Peyer's patch (tissue), 4 donors: Measurements from ENCODE around the gene C9orf72. TPM values are rescaled to one million over a fixed set of nuclear protein-coding genes. Genes with fewer than 3 reads are reported as not detected.

Experiments
- DNase-seq, 3 donors: peaks; one replicate each; pipeline ENCODE4 v3.0.0-alpha.2; 2017 to 2019
- H3K27ac ChIP-seq, 4 donors: fragments of 200-600 bp; sonication (generic); one replicate each; pipeline ENCODE4 v1.5.1; 2016 to 2019
- H3K27me3 ChIP-seq, 2 donors: fragments of 200-600 bp; sonication (generic); one replicate each; pipeline ENCODE4 v1.5.1; 2019
- H3K36me3 ChIP-seq, 3 donors: fragments of 200-600 bp; sonication (generic); one replicate each; pipeline ENCODE4 v1.5.1; 2016 to 2019
- H3K4me1 ChIP-seq, 4 donors: fragments of 200-600 bp; sonication (generic); one replicate each; pipeline ENCODE4 v1.5.1; 2016 to 2019
- H3K4me3 ChIP-seq, 4 donors: fragments of 200-600 bp; sonication (generic); 1 replicate in 3 of 4; 2 replicates in 1 of 4; pipeline ENCODE4 v1.5.1; 2016 to 2019; ENCODE audit warnings: mild to moderate bottlenecking in 1 of 4
- H3K9me3 ChIP-seq, 4 donors: fragments of 200-600 bp; sonication (generic); one replicate each; pipeline ENCODE4 v1.5.1; 2016 to 2019; ENCODE audit warnings: mild to moderate bottlenecking in 1 of 4
- CTCF ChIP-seq, 6 experiments: fragments of 450-650 bp in 4 of 6; fragments of 200-600 bp in 2 of 6; sonication (generic) in 1 of 6; IDR thresholded peaks; one replicate each; pipeline ENCODE4 v1.5.1; 2017 to 2019; ENCODE audit warnings: antibody characterized with exemption in 6 of 6, mild to moderate bottlenecking in 3 of 6, moderate library complexity in 1 of 6
- POLR2A ChIP-seq, 2 donors: fragments of 450-650 bp; IDR thresholded peaks; one replicate each; pipeline ENCODE4 v1.5.1; 2017; ENCODE audit warnings: antibody characterized with exemption in 2 of 2, mild to moderate bottlenecking in 2 of 2, moderate library complexity in 2 of 2
- total RNA-seq, 4 donors: library from RNA; depleted of rRNA; stranded (reverse); fragments of >200 nt; gene quantifications; one replicate each; pipeline ENCODE4 v1.1.0, GENCODE V29; 2016

C9orf72 gene
- total RNA-seq, 4 donors from 2014 or later = 13.1 to 30.5 (median 15.1) TPM

GRCh38 chr9:27542508-27542907 is 30.8 kb downstream of the C9orf72 start:
- TF ChIP-seq POLR2A (IDR thresholded peaks at IDR 0.05) = no peak
- no peak for TF ChIP-seq CTCF (IDR thresholded peaks at IDR 0.05)
- Histone ChIP-seq H3K9me3 (no peaks in the 10 kb centered on the region), H3K27ac (no peak overlapping the region), H3K36me3 (no peaks in the 10 kb centered on the region), H3K4me1 (peaks cover 0 to 15% (median 0%) of the 10 kb centered on the region in 4 donors), H3K27me3 (no peaks in the 10 kb centered on the region), H3K4me3 (no peak overlapping the region)
- DNase-seq = no peak

- H3K9me3 ChIP-seq = no peaks in the 10 kb centered on the region
- H3K27ac ChIP-seq = no peak overlapping the region
- no peaks in the 10 kb centered on the region for H3K27me3 ChIP-seq
- H3K4me3 ChIP-seq = no peak overlapping the region
- peaks cover 0 to 15% (median 0%) of the 10 kb centered on the region in 4 donors for H3K4me1 ChIP-seq
- no peak for DNase-seq
- no peaks in the 10 kb centered on the region for H3K36me3 ChIP-seq
- TF ChIP-seq POLR2A (IDR thresholded peaks at IDR 0.05) = no peak
- TF ChIP-seq CTCF (IDR thresholded peaks at IDR 0.05) = no peak
These were observed 31.5 kb downstream of the C9orf72 start for GRCh38 chr9:27541740-27542139.

- H3K4me1 ChIP-seq = peaks cover 0 to 15% (median 0%) of the 10 kb centered on the region in 4 donors
- no peak overlapping the region for H3K4me3 ChIP-seq
- no peak for DNase-seq
- TF ChIP-seq POLR2A (IDR thresholded peaks at IDR 0.05) (no peak), CTCF (IDR thresholded peaks at IDR 0.05) (no peak)
- H3K9me3 ChIP-seq = no peaks in the 10 kb centered on the region
- H3K36me3 ChIP-seq = no peaks in the 10 kb centered on the region
- H3K27me3 ChIP-seq = no peaks in the 10 kb centered on the region
- H3K27ac ChIP-seq = peak overlapping the region in 2 of 4 donors; percentile 59 to 73
These were observed 32.8 kb downstream of the C9orf72 start for GRCh38 chr9:27540502-27540901.

- no peaks in the 10 kb centered on the region for H3K36me3 ChIP-seq
- peaks cover 0 to 15% (median 0%) of the 10 kb centered on the region in 4 donors for H3K4me1 ChIP-seq
- no peaks in the 10 kb centered on the region for H3K27me3 ChIP-seq
- peak in 1 of 3 donors; percentile 49 for DNase-seq
- peak overlapping the region; percentile 4 to 73 (median 62) for H3K27ac ChIP-seq
- no peaks in the 10 kb centered on the region for H3K9me3 ChIP-seq
- no peak overlapping the region for H3K4me3 ChIP-seq
- TF ChIP-seq POLR2A (IDR thresholded peaks at IDR 0.05) (no peak), CTCF (IDR thresholded peaks at IDR 0.05) (no peak)
These were observed 33.5 kb downstream of the C9orf72 start for GRCh38 chr9:27539479-27540441.

- H3K4me1 ChIP-seq = peaks cover 0 to 15% (median 0%) of the 10 kb centered on the region in 4 donors
- peak overlapping the region in 1 of 4 donors; percentile 73 for H3K27ac ChIP-seq
- H3K27me3 ChIP-seq = no peaks in the 10 kb centered on the region
- no peaks in the 10 kb centered on the region for H3K36me3 ChIP-seq
- TF ChIP-seq CTCF (IDR thresholded peaks at IDR 0.05) (no peak), POLR2A (IDR thresholded peaks at IDR 0.05) (no peak)
- DNase-seq = no peak
- no peak overlapping the region for H3K4me3 ChIP-seq
- no peaks in the 10 kb centered on the region for H3K9me3 ChIP-seq
These were observed 34.6 kb downstream of the C9orf72 start for GRCh38 chr9:27538647-27539046.
